ENCODE data around the gene MAD2L2.

The MAD2L2 gene

DNA sequence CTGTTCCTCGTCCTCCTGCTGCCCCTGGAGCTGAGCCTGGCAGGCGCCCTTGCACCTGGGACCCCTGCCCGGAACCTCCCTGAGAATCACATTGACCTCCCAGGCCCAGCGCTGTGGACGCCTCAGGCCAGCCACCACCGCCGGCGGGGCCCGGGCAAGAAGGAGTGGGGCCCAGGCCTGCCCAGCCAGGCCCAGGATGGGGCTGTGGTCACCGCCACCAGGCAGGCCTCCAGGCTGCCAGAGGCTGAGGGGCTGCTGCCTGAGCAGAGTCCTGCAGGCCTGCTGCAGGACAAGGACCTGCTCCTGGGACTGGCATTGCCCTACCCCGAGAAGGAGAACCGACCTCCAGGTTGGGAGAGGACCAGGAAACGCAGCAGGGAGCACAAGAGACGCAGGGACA, 25.3 kb upstream of the MAD2L2 start:
- no peak for TF ChIP-seq CTCF (IDR thresholded peaks at IDR 0.05; ENCODE audit: low read depth, low read length, missing control alignments)
- no peak for DNase-seq (ENCODE audit: low read depth)
- no peak overlapping the region for H3K4me3 ChIP-seq (ENCODE audit: low read depth, low read length)
- in situ Hi-C loops (cut with HindIII; ENCODE audit: low sequenced_read_pairs): no loop called here

DNA sequence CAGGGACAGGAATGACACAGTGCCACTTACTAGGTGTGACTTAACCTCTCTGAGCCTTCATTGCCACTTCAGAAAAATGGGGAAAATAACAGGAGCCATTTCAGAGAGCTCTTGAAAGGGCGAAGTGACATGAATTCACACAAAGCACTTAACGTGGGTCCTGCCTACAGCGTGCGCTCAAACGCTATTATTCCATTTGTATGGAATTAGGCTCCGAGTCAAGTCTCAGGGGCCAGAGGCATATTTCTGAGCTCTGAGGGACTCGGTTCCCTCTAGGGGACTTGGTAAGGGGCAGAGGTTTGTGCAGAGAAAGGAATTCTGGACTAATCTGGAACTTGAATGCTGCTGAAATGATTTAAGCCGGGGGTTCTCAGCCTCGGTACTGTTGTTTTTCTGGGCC, 24.6 kb upstream of the MAD2L2 start:
- no peak for TF ChIP-seq CTCF (IDR thresholded peaks at IDR 0.05; ENCODE audit: low read depth, low read length, missing control alignments)
- in situ Hi-C loops (cut with HindIII; ENCODE audit: low sequenced_read_pairs): no loop called here
- no peak for DNase-seq (ENCODE audit: low read depth)
- H3K4me3 ChIP-seq (ENCODE audit: low read depth, low read length): no peak overlapping the region

- no peak for TF ChIP-seq CTCF (IDR thresholded peaks at IDR 0.05; ENCODE audit: low read depth, low read length, missing control alignments)
- DNase-seq (ENCODE audit: low read depth): no peak
- no peak overlapping the region for H3K4me3 ChIP-seq (ENCODE audit: low read depth, low read length)
- in situ Hi-C loops (cut with HindIII; ENCODE audit: low sequenced_read_pairs): no loop called here
Measured at GRCh38 chr1:11704691-11705475, 23.9 kb upstream of the MAD2L2 start.

- DNase-seq (ENCODE audit: low read depth): no peak
- TF ChIP-seq CTCF (IDR thresholded peaks at IDR 0.05; ENCODE audit: low read depth, low read length, missing control alignments): no peak
- no peak overlapping the region for H3K4me3 ChIP-seq (ENCODE audit: low read depth, low read length)
- in situ Hi-C loops (cut with HindIII; ENCODE audit: low sequenced_read_pairs): no loop called here
Measured at GRCh38 chr1:11704194-11704529, 23.2 kb upstream of the MAD2L2 start.

DNA sequence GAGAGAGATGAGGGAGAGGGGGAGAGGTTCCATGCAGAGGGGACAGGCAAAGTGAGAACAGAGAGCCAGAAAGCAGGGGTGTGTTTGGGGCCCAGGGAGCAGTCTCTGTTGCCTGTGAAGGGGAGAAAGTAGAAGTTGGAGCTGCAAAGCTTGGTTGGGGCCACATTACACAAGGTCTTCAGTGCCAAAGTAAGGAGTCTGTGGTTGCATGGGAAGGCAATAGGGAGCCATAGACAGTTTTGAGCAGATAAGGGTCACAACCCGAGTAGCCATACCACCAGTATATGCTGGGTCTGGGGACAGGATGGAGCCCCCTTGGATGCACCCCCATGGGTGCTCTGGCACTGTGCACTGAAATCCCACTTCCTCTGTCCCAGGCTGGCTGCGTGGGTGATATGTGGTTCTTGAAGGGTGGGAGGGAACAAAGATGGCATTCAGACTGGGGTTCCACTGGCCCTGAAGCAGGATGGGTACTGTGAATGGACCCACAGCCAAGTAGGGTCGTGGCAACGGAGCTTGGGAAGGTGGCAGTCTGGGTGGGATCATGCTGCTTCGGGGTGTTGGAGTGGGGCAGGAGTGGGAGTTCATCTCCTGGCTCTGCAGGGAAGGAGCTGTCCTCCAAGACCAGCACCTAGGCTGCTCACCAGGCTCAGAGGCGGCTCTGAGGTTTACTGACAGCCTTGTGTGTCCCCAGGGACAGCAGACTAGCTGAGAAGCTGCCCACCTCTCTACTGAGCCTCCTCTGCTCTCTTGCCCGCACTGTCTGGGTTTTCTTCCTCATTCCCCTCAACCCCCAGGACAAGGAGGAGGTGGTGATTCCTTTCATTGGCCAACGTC, 22.6 kb upstream of the MAD2L2 start:
- H3K4me3 ChIP-seq (ENCODE audit: low read depth, low read length): no peak overlapping the region
- in situ Hi-C loops (cut with HindIII; ENCODE audit: low sequenced_read_pairs): no loop called here
- TF ChIP-seq CTCF (IDR thresholded peaks at IDR 0.05; ENCODE audit: low read depth, low read length, missing control alignments): no peak
- DNase-seq (ENCODE audit: low read depth): no peak

DNA sequence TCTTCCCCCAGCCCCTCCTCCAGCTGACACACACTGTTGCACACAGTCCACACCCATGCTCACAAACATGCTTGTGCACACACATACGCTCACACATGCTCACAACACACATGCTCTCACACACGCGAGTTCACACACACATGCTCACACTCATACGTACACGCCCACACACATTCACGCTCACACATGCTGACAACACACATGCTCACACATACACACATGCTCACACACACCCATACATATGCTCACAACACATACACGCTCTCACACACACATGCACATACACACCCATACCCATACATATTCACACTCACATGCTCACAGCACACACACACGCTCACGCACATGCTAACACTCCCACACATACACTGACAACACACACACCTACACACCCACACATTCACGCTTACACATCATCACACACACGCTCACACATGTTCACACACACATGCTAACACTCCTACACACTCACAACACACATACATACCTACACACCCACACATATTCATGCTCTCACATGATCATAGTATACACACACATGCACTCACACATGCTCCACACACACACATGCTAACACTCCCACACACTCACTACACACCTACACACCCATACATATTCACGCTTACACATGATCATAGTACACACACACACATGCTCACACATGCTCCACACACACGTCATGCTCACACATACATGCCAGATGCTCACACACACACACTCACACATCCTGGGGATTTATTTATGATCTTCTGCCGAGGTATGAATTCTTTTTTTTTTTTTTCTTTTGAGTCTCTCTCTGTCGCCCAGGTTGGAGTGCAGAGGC, 21.2 kb upstream of the MAD2L2 start:
- in situ Hi-C loops (cut with HindIII; ENCODE audit: low sequenced_read_pairs): no loop called here
- TF ChIP-seq CTCF (IDR thresholded peaks at IDR 0.05; ENCODE audit: low read depth, low read length, missing control alignments): no peak
- H3K4me3 ChIP-seq (ENCODE audit: low read depth, low read length): no peak overlapping the region
- no peak for DNase-seq (ENCODE audit: low read depth)
